Calu3 (cell line): ENCODE results near the gene IGSF9B. TPM values are rescaled to one million over a fixed set of nuclear protein-coding genes. Genes with fewer than 3 reads are reported as not detected.

Experiments used
- BruUV-seq: library from RNA; stranded (reverse); fragments of 400-500 nt; replicated peaks from 2 replicates; lab custom pipeline; 2021; lab: Mats Ljungman, UMichigan
- CTCF ChIA-PET: fragments of 300-600 bp; sonication (Branson Sonifier 250); formaldehyde crosslinking; loops from one replicate; lab custom pipeline; 2022; ENCODE audit warnings: antibody characterized with exemption; lab: Charles Lee
- DNase-seq: peaks from one replicate; pipeline ENCODE4 v3.0.0; 2022
- H3K27ac Mint-ChIP-seq: one replicate; pipeline ENCODE4 v1.8.0; 2022; ENCODE audit warnings: mixed read lengths; ENCODE audit not compliant: unreplicated experiment
- H3K27me3 Mint-ChIP-seq: one replicate; pipeline ENCODE4 v1.8.0; 2022; ENCODE audit warnings: mixed read lengths; ENCODE audit not compliant: unreplicated experiment
- H3K36me3 Mint-ChIP-seq: one replicate; pipeline ENCODE4 v1.8.0; 2022; ENCODE audit warnings: mild to moderate bottlenecking, moderate library complexity, mixed read lengths; ENCODE audit not compliant: insufficient read depth, unreplicated experiment
- H3K4me1 Mint-ChIP-seq: one replicate; pipeline ENCODE4 v1.8.0; 2022; ENCODE audit warnings: mild to moderate bottlenecking, low read depth, mixed read lengths; ENCODE audit not compliant: unreplicated experiment
- H3K4me3 Mint-ChIP-seq: one replicate; pipeline ENCODE4 v1.8.0; 2022; ENCODE audit warnings: mild to moderate bottlenecking, low read depth, moderate library complexity, mixed read lengths; ENCODE audit not compliant: unreplicated experiment
- H3K9me3 Mint-ChIP-seq: one replicate; pipeline ENCODE4 v1.8.0; 2022; ENCODE audit warnings: low read depth, mixed read lengths; ENCODE audit not compliant: unreplicated experiment
- CTCF ChIP-seq: fragments of 200-600 bp; IDR thresholded peaks from one replicate; pipeline ENCODE4 v1.8.0; 2022; ENCODE audit warnings: antibody characterized with exemption; ENCODE audit not compliant: unreplicated experiment
- intact Hi-C: fragments of 100-400 bp; cut with micrococcal nuclease; formaldehyde crosslinking; loops from one replicate; pipeline ENCODE4 v1.10.0; 2022; ENCODE audit not compliant: unreplicated experiment
- total RNA-seq: library from RNA; stranded (reverse); gene quantifications from 2 replicates; pipeline ENCODE4 v1.2.3, GENCODE V29; 2022

Gene IGSF9B
- total RNA-seq, 1 experiment from 2014 or later: 13.2 TPM

GRCh38 chr11:133867456-133867855 lies 89.3 kb downstream of the IGSF9B start:
- Mint-ChIP-seq H3K36me3 (no peaks in the 10 kb centered on the region), H3K4me1 (no peaks in the 10 kb centered on the region), H3K27ac (no peak overlapping the region), H3K27me3 (no peaks in the 10 kb centered on the region), H3K9me3 (peaks cover 9% of the 10 kb centered on the region), H3K4me3 (no peak overlapping the region)
- DNase-seq: no peak
- CTCF ChIA-PET: no interaction called here
- TF ChIP-seq CTCF: no peak
- intact Hi-C loops: no loop called here
- no TSS peak for BruUV-seq

- no peak overlapping the region for H3K27ac Mint-ChIP-seq
- H3K4me3 Mint-ChIP-seq: no peak overlapping the region
- BruUV-seq: no TSS peak
- DNase-seq: no peak
- H3K4me1 Mint-ChIP-seq: no peaks in the 10 kb centered on the region
- H3K27me3 Mint-ChIP-seq: no peaks in the 10 kb centered on the region
- TF ChIP-seq CTCF: no peak
- no peaks in the 10 kb centered on the region for H3K36me3 Mint-ChIP-seq
- CTCF ChIA-PET: no interaction called here
- H3K9me3 Mint-ChIP-seq: peaks cover 9% of the 10 kb centered on the region
- intact Hi-C loops: no loop called here
Observed at GRCh38 chr11:133865466-133865865, 91.3 kb downstream of the IGSF9B start.

- H3K36me3 Mint-ChIP-seq: no peaks in the 10 kb centered on the region
- no peak overlapping the region for H3K4me3 Mint-ChIP-seq
- no peak overlapping the region for H3K27ac Mint-ChIP-seq
- no peaks in the 10 kb centered on the region for H3K27me3 Mint-ChIP-seq
- no peak for TF ChIP-seq CTCF
- no peak for DNase-seq
- BruUV-seq: no TSS peak
- CTCF ChIA-PET: no interaction called here
- no peaks in the 10 kb centered on the region for H3K4me1 Mint-ChIP-seq
- H3K9me3 Mint-ChIP-seq: peaks cover 9% of the 10 kb centered on the region
- intact Hi-C loops: no loop called here
Observed at GRCh38 chr11:133864756-133865155, 92.0 kb downstream of the IGSF9B start.

GRCh38 chr11:133860151-133860550 lies 96.6 kb downstream of the IGSF9B start:
- Mint-ChIP-seq H3K4me1 (no peaks in the 10 kb centered on the region), H3K4me3 (no peak overlapping the region), H3K27ac (no peak overlapping the region), H3K36me3 (no peaks in the 10 kb centered on the region), H3K27me3 (no peaks in the 10 kb centered on the region), H3K9me3 (peaks cover 7% of the 10 kb centered on the region)
- BruUV-seq: no TSS peak
- TF ChIP-seq CTCF: no peak
- DNase-seq: no peak
- CTCF ChIA-PET: no interaction called here
- intact Hi-C loops: no loop called here

Other genes with a start within 250 kb of the IGSF9B start
- not detected in 2 replicates for gene SPATA19, start 111.5 kb downstream of the IGSF9B start, total RNA-seq
- 0.22 TPM in 1 of 2 replicates, not detected in the other for gene JAM3, start 112.1 kb upstream of the IGSF9B start, total RNA-seq